Measurements from ENCODE around the gene MRPL20.

GRCh38 chr1:1430114-1430982 lies 23.3 kb upstream of the MRPL20 start:
- TF ChIP-seq CTCF (IDR thresholded peaks at IDR 0.05) (no peak), ZFX (IDR thresholded peaks at IDR 0.05; ENCODE audit: borderline replicate concordance) (no peak)

Measured in 22Rv1 (cell line).